Measurements from ENCODE around the gene TNFAIP2.

The TNFAIP2 gene

DNA sequence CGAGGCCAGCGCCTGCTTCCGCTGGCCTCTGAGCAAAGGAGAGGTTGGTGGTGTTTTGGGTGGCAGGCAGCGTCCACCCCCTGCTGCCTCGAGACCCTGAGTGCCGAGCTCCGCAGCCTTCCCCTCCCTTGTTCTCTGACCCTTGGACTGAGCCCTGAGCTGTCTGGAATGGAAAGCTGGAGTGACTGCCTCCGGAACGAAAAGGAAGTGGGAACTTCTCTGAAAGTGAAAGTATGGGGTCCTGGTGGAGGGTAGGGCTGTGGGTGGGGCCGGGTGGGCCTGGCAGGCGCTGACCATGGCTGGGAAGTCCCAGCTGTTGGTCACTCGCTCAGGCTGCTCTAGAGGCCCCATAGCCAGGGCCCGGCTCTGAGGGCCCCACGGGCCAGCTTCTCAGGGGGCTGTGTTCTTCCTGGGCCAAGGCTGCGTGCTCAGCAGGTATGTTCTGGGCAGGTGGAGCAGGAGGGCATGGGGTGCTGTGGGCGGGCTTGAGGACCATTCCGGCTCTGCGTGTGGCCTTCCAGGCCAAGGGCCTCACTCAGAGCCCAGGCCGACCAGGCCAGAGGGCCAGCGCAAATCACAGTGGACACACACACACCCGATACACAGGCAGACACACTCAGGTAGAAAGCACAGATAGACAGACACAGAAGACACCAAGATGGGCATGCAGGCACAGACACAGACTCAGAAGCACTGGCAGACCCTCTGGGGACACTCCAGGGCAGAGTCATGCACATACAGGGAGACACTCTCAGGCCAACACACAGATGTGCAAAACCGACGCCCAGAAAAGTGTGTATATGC, 28.7 kb upstream of the TNFAIP2 start, which contains the start of gene EXOC3L4:
EXOC3L4 (plus strand) TSS at position 320 of the 804 bp plus-strand sequence. CDS start 5,495 bp downstream, outside the sequence.
- DNase-seq: no peak

DNA sequence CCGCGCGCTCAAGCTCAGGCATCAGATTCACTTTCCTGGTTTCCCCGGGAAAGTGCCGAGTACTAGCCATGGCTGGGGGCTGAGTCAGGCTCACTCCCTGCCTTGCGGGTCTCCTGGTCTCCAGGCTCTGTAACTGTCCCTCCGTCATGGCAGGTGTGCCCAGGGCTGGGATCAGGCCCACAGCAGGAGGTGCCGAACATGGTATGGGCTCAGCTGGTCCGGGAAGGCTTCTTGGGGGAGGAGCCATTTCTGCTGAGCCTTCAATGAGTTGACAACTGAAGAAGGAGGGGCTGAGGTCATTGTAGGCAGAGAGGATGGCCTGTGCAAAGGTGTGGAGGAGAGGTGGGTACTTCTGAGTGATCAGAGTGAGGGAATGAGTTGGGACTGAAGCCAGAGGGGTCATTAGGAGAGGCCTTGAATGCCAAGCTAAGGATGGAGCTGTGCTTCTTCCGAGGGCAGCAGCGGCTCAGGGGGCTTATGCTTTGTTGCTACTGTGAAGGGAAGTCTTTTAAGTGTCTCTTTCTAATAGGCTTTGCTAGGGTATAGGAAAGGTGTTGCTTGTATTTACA, 28.0 kb upstream of the TNFAIP2 start:
- no peak for DNase-seq

DNA sequence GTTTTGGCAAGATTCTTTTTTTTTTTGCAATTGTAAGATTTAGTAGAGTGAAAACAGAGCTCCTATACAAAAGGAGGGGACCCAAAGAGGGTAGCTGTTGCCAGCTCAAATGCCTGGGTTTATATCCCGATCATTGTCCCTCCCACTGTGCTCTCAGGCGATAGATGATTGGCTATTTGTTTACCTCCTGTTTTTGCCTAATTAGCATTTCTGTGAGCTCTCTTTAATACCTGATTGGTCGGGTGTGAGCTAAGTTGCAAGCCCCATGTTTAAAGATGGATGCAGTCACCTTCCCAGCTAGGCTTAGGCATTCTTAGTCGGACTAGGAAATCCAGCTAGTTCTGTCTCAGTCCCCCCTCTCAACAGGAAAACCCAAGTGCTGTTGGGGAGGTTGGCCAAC, 26.9 kb upstream of the TNFAIP2 start:
- DNase-seq: no peak

DNA sequence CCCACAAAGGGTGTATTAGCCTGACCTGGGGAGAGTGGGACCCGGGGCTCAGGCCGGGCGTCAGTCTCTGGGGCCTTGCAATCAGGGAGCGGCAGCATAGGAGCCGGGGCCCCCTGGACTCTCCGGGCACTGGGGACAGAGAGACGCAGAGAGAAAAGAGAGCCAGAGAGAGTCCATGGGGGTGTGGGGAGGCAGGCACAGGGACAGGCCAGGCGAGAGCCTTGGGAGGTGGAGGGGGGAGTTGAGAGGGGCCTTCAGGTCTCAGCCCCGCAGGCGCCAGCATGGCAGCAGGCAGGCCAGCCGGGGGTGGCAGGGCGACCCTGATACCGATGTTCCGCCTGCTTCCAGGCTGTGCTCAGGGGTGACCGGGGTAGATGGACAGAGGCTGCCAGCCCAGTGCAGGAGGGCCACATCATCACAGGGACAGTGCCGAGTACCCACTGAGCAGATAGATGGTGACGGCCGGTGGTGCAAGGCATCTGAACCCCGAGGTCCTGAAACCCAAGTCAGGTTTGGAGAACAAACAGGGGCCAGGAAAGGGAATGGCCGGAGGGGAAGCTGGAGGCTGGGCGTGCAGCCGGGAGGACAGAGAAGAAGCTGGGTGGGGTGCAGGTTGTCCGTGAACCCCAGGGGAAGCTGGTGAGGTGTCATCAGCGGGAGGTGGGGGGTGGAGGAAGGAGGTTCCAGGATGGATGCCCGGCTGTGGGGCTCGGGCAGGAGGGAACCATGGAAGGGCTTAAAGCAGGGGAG, 25.8 kb upstream of the TNFAIP2 start:
- DNase-seq: no peak

DNA sequence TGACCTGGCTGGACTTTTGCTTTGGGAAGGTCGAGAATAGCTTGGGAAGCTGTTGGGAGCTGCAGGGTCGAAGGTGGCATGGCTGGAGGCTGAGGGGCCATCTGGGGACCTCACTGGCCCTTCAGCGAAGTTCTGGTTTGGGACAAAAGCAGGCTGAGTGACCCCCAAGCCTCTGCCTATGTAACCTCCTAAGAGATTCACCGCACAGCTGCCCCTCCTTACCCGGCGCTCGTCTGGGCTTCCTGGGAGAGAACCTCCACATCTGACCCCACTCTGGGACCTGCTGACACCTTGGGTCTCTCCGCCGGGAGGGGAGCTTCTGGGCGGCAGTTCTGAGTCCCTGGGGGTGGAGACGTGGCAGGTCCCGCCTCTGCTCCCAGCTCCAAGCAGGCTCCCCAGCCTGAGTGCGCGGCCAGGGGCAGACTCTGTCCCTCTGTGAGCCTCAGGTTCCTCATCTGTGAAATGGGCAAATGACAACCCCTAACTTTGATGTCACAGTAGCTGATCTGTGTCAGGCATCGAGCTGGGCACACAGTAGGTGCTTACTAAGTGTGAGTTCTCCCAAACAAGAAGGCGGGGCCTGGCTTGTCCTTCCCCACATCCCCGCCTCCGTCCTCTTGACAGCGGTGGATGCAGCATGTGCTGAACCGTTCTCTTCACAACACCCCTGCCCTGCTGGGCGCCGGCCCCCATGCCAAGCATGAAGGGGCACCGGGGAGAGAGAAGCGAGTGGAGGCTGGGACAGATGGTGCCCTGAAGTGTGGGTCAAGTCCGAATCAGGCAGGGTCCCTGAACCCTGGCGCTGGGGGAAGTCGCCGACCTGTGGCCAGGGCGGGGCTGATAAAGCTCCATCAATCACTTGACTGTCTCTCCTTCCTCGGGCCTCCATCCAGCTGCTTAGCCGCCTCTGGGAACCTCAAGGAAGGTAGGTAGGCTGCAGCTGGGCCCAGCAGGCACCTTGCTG, 25.0 kb upstream of the TNFAIP2 start:
- DNase-seq: no peak

DNA sequence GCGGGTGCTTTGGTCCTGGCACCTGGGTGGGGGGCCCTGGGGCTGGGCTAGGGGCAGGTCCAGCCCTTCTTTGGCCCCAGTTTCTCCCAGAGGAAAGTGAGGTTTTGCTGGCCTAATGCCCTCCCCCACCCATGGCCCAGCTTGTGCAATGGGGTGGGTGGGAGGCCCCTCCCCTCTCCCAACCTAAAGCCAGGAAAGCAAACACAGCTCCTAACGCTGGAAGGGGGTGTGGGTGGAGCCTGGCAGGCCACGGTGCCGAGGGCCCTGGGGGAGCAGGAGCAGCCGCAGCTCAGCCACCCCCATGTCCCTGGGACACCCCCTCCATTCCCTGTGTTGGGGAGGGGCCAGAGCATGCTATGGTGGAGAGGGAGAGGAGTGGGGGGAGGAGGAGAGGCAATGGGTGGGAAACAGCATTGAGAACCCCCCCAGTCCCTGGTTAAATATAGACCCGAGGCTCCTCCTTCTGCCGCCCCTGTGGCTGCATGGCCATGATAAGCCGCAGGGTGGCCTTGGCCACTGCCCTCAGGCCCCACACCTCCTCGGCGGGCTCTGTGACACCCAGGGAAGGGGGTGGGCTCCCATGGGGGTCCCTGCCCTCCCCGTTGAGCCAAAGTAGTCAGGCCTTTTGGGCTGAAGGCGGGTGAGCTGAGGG, 24.1 kb upstream of the TNFAIP2 start:
- DNase-seq: no peak

DNA sequence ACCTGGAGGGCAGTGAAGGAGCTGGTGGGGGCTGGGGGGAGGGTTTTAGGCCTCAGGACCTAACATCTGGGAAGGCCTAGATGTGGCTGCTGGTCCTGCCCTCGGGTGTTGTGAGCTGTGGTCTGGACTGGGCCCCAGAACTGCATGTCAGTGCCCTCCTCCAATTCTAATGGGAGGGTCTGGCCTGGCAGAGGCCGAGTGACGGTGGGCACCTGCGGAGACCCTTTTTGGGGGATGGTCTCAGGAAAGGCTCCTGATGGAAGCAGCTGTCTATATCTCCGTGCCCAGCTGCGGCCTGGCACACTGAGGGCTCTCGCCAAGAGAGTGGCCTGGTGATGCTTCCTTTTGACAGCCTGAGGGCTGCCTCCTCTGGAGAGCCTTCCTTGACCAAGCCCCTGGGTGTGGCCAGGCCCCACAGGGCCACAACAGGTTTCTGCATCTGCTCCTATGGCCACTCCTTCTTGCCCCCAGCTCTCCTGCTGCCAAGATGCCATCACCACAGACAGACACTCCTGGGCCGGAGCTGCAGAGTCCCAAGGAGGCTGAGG, 23.5 kb upstream of the TNFAIP2 start:
- DNase-seq: no peak

DNA sequence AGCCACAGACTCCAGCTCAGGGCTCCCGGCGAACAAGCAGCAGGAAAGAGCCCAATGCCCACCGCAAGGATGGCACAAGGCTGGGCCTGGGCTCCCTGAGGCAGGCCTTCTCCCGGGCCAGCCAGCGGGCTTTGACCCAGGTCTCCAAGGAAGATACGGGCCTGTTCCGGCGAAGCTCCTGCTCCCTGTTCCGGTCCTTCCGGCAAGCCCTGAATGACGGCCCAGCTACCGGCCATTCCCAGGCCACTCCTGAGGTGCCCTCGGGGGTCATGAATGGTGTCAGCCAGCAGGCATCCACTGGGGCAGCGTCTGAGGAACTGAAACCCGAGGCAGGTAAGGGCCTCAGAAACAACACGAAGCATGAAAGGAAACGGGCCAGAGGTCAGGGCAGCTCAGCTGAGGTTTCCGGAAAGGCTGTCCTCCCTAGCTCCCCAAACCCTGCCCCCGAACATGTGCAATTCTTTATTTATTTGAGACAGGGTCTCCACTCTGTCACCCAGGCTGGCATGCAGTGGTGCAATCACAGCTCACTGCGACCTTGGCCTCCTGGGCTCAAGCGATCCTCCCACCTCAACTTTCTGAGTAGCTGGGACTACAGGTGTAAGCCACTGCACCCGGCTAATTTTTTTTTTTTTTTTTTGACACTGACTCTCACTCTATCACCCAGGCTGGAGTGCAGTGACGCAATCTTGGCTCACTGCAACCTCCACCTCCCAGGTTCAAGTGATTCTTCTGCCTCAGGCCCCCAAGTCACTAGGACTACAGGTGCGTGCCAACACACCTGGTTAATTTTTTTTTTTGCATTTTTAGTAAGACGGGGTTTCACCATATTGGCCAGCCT, 22.8 kb upstream of the TNFAIP2 start:
- no peak for DNase-seq

DNA sequence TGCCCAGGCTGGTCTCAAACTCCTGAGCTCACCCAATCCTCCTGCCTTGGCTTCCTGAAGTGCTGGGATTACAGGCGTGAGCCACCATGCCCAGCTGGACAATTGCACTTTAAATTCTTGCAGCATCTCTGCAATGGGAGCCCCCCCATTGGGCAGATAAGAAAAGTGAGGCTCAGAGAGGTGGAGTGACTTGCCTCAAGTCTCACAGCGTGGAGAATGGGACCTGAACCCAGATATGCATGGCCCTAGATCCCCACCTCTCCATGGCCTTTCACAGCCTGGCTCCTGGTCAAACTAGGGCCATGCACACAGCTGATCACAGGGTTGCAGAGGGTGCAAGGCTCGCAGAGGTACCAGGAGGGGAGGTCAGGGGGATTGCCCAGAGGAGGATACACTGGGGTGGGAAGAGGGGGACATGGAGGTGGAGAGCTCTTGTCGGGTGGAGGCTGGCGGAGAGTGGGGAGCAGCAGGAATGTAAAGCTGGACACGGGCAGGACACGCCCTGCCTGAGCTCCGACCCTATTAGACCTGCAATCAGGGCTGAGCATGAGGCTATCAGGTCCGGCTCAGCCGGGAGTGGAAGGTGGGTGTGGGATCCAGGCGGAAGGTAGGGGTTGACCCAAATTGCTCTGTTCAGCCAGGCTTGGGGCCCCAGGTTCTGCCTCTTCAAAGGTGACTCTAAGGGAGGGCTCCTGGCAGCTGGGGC, 21.9 kb upstream of the TNFAIP2 start:
- DNase-seq: no peak

DNA sequence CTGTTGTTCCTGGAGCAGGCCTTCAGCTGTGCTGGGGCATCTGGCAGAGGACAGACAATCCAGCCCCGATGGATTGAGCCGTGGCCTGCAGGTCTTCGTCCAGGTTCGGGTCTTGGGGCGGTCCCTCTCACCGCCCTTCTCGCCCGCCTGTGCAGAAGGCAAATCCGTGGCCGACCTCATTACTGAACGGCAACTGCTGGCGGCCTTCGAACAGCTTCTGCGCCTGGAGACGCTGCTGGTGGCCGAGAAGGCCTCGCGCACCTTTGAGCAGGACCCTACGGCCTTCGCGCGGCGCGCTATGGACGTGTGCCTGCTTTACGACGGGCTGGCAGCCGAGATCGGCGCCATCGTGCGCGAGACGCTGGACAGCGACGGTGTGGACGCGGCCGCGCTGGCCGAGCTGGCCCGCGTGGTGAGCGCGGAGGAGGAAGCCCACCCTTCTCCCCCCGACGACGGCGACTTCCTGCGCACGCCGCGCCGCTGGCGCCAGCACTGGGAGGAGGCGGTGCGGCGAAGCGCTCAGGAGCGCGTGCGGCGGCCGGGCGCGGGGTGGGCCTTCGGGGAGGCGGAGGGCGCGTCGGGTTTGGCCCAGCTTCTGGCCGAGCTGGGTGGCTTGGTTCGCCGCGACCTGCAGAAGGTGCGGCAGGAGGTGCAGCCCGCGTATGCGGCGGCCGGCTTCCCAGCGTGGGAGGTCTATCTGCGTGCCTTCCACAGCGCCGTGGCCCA, 21.1 kb upstream of the TNFAIP2 start:
- DNase-seq: no peak

DNA sequence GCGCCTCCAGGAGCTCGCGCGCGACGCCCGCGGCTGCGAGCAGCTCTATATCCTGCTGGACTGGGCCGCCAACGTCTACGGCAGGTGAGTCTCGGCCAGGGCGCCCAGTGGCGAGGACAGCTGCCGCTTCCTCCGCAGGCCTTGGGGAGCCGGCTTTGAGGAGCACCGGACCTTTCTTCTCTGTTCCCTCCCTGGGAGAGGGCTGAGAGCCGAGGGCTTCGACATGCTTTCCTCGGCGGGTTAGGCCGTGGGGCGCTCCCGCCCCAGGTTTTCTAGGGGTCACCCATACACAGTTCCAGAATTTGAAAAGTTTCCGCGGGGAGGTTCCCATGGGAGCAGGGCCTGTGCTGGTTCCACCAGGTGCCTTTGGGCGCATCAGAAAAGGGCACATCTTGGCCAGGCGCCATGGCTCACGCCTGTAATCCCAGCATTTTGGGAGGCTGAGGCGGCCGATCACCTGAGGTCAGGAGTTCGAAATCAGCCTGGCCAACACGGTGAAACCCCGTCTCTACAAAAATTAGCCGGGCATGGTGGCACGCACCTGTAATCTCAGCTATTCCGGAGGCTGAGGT, 20.5 kb upstream of the TNFAIP2 start:
- DNase-seq: no peak

DNA sequence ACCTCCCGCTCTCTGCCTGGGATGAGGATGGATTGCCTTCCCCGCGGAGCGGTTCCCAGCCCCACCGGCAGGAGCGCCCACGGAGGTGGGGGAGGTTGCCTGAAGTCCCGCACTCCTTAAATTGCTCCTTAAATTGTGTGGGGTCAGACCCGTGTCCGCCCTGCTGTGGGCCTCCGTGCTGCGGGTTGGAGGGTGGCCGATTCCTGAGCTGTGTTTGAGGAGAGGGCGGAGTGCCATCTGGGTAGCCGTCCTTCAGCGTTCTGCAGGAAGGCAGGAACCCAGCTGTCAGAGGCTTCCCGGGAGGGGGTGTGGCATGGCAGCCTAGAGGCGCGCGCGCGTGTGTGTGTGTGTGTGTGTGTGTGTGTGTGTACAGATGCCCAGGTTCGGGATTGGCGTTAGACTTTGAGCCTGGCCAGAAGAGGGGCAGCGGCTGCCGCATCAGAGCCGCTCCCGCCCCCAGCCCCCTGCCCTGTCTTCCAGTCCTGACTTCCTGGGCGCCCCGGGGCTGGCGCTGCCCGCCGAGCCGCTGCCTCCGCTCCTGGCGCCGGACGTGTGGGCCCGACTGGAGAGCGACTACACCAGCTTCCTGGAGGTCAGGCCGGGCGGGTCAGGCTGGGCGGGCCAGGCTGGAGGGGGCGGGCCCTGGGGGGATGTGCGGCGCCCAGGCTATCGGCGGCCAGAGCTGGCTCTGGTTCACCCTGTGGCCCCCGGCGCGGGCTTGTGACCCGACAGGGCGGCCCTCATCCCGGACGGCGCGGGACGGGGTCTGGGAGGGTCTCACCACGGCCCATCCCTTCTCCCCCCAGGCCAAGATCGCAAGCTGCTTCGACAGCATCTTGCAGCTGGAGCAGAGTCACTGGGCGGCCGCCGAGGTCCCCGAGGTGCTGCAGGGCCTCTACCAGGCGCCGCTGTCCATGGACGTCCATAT, 19.5 kb upstream of the TNFAIP2 start:
- DNase-seq: no peak

DNA sequence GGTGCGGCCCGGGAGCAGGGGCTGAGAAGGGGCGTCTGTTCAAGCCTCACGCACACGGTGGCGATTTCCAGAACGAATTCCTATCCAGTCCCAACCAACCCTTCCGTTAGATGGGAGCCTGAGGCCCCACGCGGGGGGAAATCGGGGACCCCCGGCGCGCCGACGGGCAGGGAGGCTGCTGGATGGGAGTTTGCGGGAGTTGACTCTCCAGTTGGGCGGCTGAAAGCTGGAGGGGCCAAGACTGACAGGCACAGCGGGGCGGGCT, 18.9 kb upstream of the TNFAIP2 start:
- DNase-seq: no peak

DNA sequence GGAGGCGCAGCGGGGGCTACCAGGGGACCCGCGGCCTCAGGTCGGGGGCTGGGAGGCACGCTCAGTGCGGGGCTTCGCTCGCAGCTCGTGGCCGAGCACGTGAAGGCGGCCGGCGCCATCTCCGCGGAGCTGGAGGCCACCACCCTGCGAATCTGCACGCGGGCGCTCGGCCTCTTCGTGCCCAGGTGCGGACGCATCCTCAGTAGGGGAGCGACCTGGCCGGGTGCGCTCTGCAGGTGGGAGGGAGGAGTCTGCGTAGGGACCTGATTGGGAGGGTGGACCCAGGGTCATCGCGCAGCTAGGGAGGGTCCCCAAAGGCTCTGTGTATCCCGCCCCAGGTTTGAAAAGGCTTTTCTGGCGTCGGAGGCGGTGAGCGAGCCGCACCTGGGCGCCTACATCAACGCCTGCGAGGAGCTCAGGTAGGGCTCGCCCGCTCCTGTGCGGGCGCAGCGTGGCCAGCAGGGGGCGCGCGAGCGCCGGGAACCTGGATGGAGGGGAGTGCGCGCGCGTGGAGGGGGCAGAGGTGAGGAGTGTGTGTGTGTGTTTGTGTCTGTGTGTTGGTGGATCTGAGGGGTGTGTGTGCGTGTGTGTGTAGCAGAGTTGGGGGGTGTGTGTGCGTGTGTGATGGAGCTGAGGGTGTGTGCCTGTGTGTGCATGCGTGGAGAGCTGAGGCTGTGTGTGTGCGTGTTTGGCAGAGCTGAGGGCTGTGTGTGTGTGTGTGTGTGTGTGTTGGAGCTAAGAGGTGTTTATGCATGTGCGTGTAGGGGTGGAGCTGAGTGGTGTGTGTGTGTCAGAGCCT, 18.4 kb upstream of the TNFAIP2 start:
- DNase-seq: peak; percentile 63 to 75

DNA sequence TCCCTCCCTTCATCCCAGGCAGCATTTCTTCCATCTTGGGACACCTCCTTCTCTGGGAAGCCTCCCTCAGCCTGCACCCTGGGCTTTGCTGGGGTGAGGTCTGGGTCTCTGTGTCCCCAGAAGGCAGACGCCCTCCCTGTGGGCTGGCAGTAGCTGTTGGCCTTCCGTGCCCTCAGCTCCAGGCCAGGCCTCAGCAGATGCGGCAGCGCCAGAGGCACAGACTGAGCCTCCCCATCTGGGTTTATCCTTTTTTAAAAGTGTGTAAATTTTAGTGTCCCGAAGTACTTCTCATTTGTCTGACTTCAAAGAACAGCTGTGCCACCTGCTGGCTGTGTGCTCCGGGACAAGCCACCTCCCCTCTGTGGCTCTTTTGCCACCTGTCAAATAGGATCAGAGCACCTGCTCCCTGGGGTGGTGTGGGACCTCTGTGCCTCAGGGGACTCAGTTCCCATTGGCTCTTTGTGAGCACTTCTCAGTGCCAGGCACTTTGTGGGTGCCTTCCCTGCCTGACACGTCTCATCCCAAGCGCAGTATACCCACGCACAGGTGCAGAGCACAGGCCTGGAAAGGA, 17.6 kb upstream of the TNFAIP2 start:
- DNase-seq: peak; percentile 27 to 33

DNA sequence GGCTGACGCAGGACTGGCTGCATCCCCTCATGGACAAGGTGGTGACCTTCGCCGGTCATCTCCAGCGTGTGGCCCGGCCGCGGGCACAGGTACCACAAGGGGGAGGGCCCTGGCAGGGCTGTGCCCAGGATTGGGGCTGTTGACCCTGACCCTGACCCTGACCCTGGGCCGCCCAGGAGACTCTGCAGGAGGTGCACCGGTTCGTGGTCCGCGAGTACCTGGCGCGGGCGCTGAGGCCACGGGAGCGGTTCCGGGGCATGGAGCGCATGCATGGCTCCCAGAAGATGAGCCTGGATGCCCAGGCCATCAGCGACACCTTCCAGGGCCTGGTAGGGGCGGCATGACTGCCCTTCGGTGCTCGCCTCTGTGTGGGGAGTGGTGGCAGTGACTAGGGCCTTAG, 15.8 kb upstream of the TNFAIP2 start:
- no peak for DNase-seq

Measured in CD4-positive, alpha-beta T cell treated with Interferon alpha-2 for 1 hour (primary cell).